HG03442 (cell line): ENCODE measurements around the gene RBM20.

Experiments
- ATAC-seq: cut with Tn5 transposase; IDR thresholded peaks from one replicate; pipeline ENCODE4 v1.9.1; 2021; ENCODE audit warnings: mild to moderate bottlenecking, moderate library complexity; ENCODE audit not compliant: unreplicated experiment

RBM20 gene

GRCh38 chr10:110864662-110865140 is 220.6 kb downstream of the RBM20 start:
- peak; percentile 47 for ATAC-seq

GRCh38 chr10:110865186-110865808 is 221.2 kb downstream of the RBM20 start:
- no peak for ATAC-seq

GRCh38 chr10:110865809-110866482 is 221.8 kb downstream of the RBM20 start:
- ATAC-seq, result no peak

GRCh38 chr10:110867011-110867806 is 223.1 kb downstream of the RBM20 start:
- peak; percentile 28 for ATAC-seq

GRCh38 chr10:110867807-110868465 is 223.8 kb downstream of the RBM20 start:
- ATAC-seq, result no peak

- no peak for ATAC-seq
These were observed 224.8 kb downstream of the RBM20 start for GRCh38 chr10:110868981-110869380.

- no peak for ATAC-seq
These were observed 226.7 kb downstream of the RBM20 start for GRCh38 chr10:110870823-110871297.

GRCh38 chr10:110871298-110872084 is 227.4 kb downstream of the RBM20 start, which contains the start of gene PDCD4:
Gene PDCD4 (plus strand): TSS chr10:110871928. CDS start chr10:110876028, 4,100 bp downstream.
- ATAC-seq, result peak; percentile 77

GRCh38 chr10:110872145-110872983 is 228.2 kb downstream of the RBM20 start:
- ATAC-seq, result peak; percentile 33

- no peak for ATAC-seq
These were observed 229.1 kb downstream of the RBM20 start for GRCh38 chr10:110872984-110873923.

- ATAC-seq, result no peak
These were observed 229.8 kb downstream of the RBM20 start for GRCh38 chr10:110873951-110874350.

- ATAC-seq, result no peak
These were observed 231.9 kb downstream of the RBM20 start for GRCh38 chr10:110876000-110876399.

- no peak for ATAC-seq
These were observed 232.7 kb downstream of the RBM20 start for GRCh38 chr10:110876788-110877187.

GRCh38 chr10:110880012-110880411 is 235.9 kb downstream of the RBM20 start:
- ATAC-seq, result no peak

GRCh38 chr10:110881247-110881646 is 237.1 kb downstream of the RBM20 start:
- no peak for ATAC-seq

- no peak for ATAC-seq
These were observed 237.8 kb downstream of the RBM20 start for GRCh38 chr10:110881905-110882304.

- ATAC-seq, result no peak
These were observed 239.8 kb downstream of the RBM20 start for GRCh38 chr10:110883924-110884323.
